CD14-positive monocyte (primary cell): Measurements from ENCODE around the gene A2M. TPM values are rescaled to one million over a fixed set of nuclear protein-coding genes. Genes with fewer than 3 reads are reported as not detected.

Experiments used
- DNase-seq, 3 donors: peaks; one replicate each; pipeline ENCODE4 v3.0.0-alpha.2; 2011 to 2022
- H2AFZ ChIP-seq: 2 replicates; pipeline ENCODE4 v1.6.0; 2012; ENCODE audit warnings: mild to moderate bottlenecking, low read depth, low read length, inconsistent platforms; ENCODE audit not compliant: insufficient read depth, poor library complexity, severe bottlenecking
- H3K27ac ChIP-seq, 2 donors: 1 replicate in 1 of 2; 2 replicates in 1 of 2; pipeline ENCODE4 v1.5.1; 2012 to 2013; ENCODE audit warnings: low read length in 2 of 2, control low read depth in 1 of 2, inconsistent platforms in 1 of 2, low read depth in 1 of 2, mild to moderate bottlenecking in 1 of 2
- H3K27me3 ChIP-seq, 2 donors: one replicate each; pipeline versions ENCODE4 v1.6.0 to v1.6.1; 2011 to 2013; ENCODE audit warnings: low read length in 2 of 2; ENCODE audit not compliant: control insufficient read depth in 2 of 2, insufficient read depth in 2 of 2
- H3K36me3 ChIP-seq, 2 donors: replicated peaks in 1 of 2; 1 replicate in 1 of 2; 2 replicates in 1 of 2; pipeline versions ENCODE4 v1.5.1 to v1.6.1; 2012 to 2013; ENCODE audit warnings: low read length in 2 of 2, control low read depth in 1 of 2, inconsistent platforms in 1 of 2, mild to moderate bottlenecking in 1 of 2; ENCODE audit not compliant: insufficient read depth in 2 of 2, control insufficient read depth in 1 of 2
- H3K4me1 ChIP-seq, 2 donors: 1 replicate in 1 of 2; 2 replicates in 1 of 2; pipeline versions ENCODE4 v1.5.1 to v1.6.1; 2012 to 2013; ENCODE audit warnings: low read length in 2 of 2, control low read depth in 1 of 2, inconsistent platforms in 1 of 2, mild to moderate bottlenecking in 1 of 2, moderate library complexity in 1 of 2; ENCODE audit not compliant: insufficient read depth in 2 of 2, control insufficient read depth in 1 of 2
- H3K4me2 ChIP-seq: replicated peaks from 2 replicates; pipeline ENCODE3; 2012; ENCODE audit warnings: low read length, moderate library complexity, mild to moderate bottlenecking; ENCODE audit not compliant: poor library complexity, severe bottlenecking; ENCODE audit errors: extremely low read depth
- H3K4me3 ChIP-seq, 3 experiments: fragments of 200-600 bp in 1 of 3; sonication (generic) in 1 of 3; replicated peaks in 1 of 3; 1 replicate in 2 of 3; 2 replicates in 1 of 3; pipeline ENCODE4 v1.5.1; 2011 to 2013; ENCODE audit warnings: low read length in 3 of 3, mild to moderate bottlenecking in 3 of 3, control low read depth in 2 of 3, low read depth in 2 of 3, inconsistent platforms in 1 of 3, moderate library complexity in 1 of 3
- H3K79me2 ChIP-seq: 2 replicates; pipeline ENCODE4 v1.6.0; 2012; ENCODE audit warnings: mild to moderate bottlenecking, control low read depth, inconsistent platforms, low read length, moderate library complexity; ENCODE audit not compliant: insufficient read depth
- H3K9ac ChIP-seq: 2 replicates; pipeline ENCODE4 v1.6.0; 2017; ENCODE audit warnings: low read length, mild to moderate bottlenecking; ENCODE audit not compliant: insufficient read depth, poor library complexity, severe bottlenecking
- H3K9me3 ChIP-seq, 2 donors: replicated peaks in 1 of 2; 1 replicate in 1 of 2; 2 replicates in 1 of 2; pipeline versions ENCODE4 v1.5.1 to v1.6.1; 2012 to 2013; ENCODE audit warnings: low read length in 2 of 2, control low read depth in 1 of 2; ENCODE audit not compliant: control insufficient read depth in 1 of 2, insufficient read depth in 1 of 2
- H4K20me1 ChIP-seq: 2 replicates; pipeline ENCODE4 v1.6.0; 2012; ENCODE audit warnings: mild to moderate bottlenecking, low read length, control low read depth, moderate library complexity; ENCODE audit not compliant: insufficient read depth
- H3K27ac Mint-ChIP-seq, 7 donors: one replicate each; pipeline ENCODE4 v1.8.0; 2020; ENCODE audit warnings: mild to moderate bottlenecking in 7 of 7, mixed read lengths in 7 of 7, moderate library complexity in 6 of 7, inconsistent platforms in 2 of 7
- H3K27me3 Mint-ChIP-seq, 3 donors: one replicate each; pipeline ENCODE4 v1.8.0; 2021 to 2022; ENCODE audit warnings: low read depth in 3 of 3, mild to moderate bottlenecking in 3 of 3, mixed read lengths in 3 of 3, moderate library complexity in 3 of 3, inconsistent platforms in 1 of 3
- H3K36me3 Mint-ChIP-seq, 2 donors: one replicate each; pipeline ENCODE4 v1.8.0; 2020; ENCODE audit warnings: mixed read lengths in 2 of 2, inconsistent platforms in 1 of 2, mild to moderate bottlenecking in 1 of 2
- H3K4me1 Mint-ChIP-seq: one replicate; pipeline ENCODE4 v1.8.0; 2020; ENCODE audit warnings: mild to moderate bottlenecking, mixed read lengths
- H3K4me3 Mint-ChIP-seq, 2 donors: one replicate each; pipeline ENCODE4 v1.8.0; 2020; ENCODE audit warnings: mild to moderate bottlenecking in 2 of 2, mixed read lengths in 2 of 2, moderate library complexity in 1 of 2
- H3K9me3 Mint-ChIP-seq, 7 donors: one replicate each; pipeline ENCODE4 v1.8.0; 2020 to 2022; ENCODE audit warnings: mixed read lengths in 7 of 7, mild to moderate bottlenecking in 6 of 7, moderate library complexity in 6 of 7, inconsistent platforms in 2 of 7
- CTCF ChIP-seq: fragments of 200-600 bp; IDR thresholded peaks from one replicate; pipeline ENCODE4 v1.8.0; 2022; ENCODE audit warnings: antibody characterized with exemption, mild to moderate bottlenecking
- WGBS: methylation state at CpG from one replicate; pipeline ENCODE4 v1.1.5; 2013; ENCODE audit warnings: missing lambda C conversion rate; ENCODE audit not compliant: insufficient coverage; 5-methylcytosine and 5-hydroxymethylcytosine counted together
- intact Hi-C, 2 donors: fragments of 100-400 bp; cut with micrococcal nuclease; formaldehyde crosslinking; loops; one replicate each; pipeline versions ENCODE4 v1.15.0 to v1.15.1; 2023
- polyA plus RNA-seq, 3 donors: library from polyadenylated mRNA; depleted of rRNA in 1 of 3; unstranded in 2 of 3; stranded (reverse) in 1 of 3; fragments of 300-500 nt in 2 of 3; fragments of >200 nt in 1 of 3; fragmentation: Illumina TruSeq in 2 of 3; gene quantifications; 1 replicate in 2 of 3; 2 replicates in 1 of 3; pipeline ENCODE4 v1.2.3, GENCODE V29; 2012 to 2021

A2M gene
- polyA plus RNA-seq, 3 donors: 0.12 to 1.2 TPM; not detected in 1

- no peaks in the 10 kb centered on the region for H3K36me3 Mint-ChIP-seq
- intact Hi-C loops: loop anchor here (5.0 to 10.0 kb wide), 2 partner anchors 353 to 355 kb away; no protein-coding TSS in a partner anchor
- no peaks in the 10 kb centered on the region for H3K79me2 ChIP-seq
- H3K4me1 ChIP-seq: no peaks in the 10 kb centered on the region
- DNase-seq: no peak
- H3K4me3 Mint-ChIP-seq: no peak overlapping the region
- no peaks in the 10 kb centered on the region for H3K9me3 ChIP-seq
- H3K4me3 ChIP-seq: no peak overlapping the region
- H3K4me2 ChIP-seq: no peak overlapping the region
- no peaks in the 10 kb centered on the region for H3K27me3 Mint-ChIP-seq
- H3K4me1 Mint-ChIP-seq: peaks cover 7% of the 10 kb centered on the region
- WGBS: no CpG with 5 or more reads among the region's 3 CpGs
- H3K27ac Mint-ChIP-seq: no peak overlapping the region
- no peaks in the 10 kb centered on the region for H4K20me1 ChIP-seq
- H3K9me3 Mint-ChIP-seq: peaks cover 0 to 3% (median 1%) of the 10 kb centered on the region in 7 donors
- no peaks in the 10 kb centered on the region for H3K27me3 ChIP-seq
- H2AFZ ChIP-seq: no peak overlapping the region
- no peaks in the 10 kb centered on the region for H3K36me3 ChIP-seq
- no peak for TF ChIP-seq CTCF
- H3K9ac ChIP-seq: no peak overlapping the region
- no peak overlapping the region for H3K27ac ChIP-seq
Observed at GRCh38 chr12:9037431-9037830, 78.3 kb downstream of the A2M start.

- Histone ChIP-seq H3K27me3 (no peaks in the 10 kb centered on the region), H3K9ac (no peak overlapping the region), H3K36me3 (no peaks in the 10 kb centered on the region), H4K20me1 (no peaks in the 10 kb centered on the region), H3K4me1 (no peaks in the 10 kb centered on the region), H3K9me3 (no peaks in the 10 kb centered on the region), H3K4me2 (no peak overlapping the region), H2AFZ (no peak overlapping the region), H3K79me2 (no peaks in the 10 kb centered on the region), H3K27ac (no peak overlapping the region), H3K4me3 (no peak overlapping the region)
- H3K9me3 Mint-ChIP-seq: peaks cover 0 to 3% (median 1%) of the 10 kb centered on the region in 7 donors
- no peak for DNase-seq
- no peak for TF ChIP-seq CTCF
- peaks cover 8% of the 10 kb centered on the region for H3K4me1 Mint-ChIP-seq
- H3K36me3 Mint-ChIP-seq: no peaks in the 10 kb centered on the region
- H3K4me3 Mint-ChIP-seq: no peak overlapping the region
- 100% methylated on average over 1 of the region's 6 CpGs for WGBS
- H3K27ac Mint-ChIP-seq: no peak overlapping the region
- intact Hi-C loops: loop anchor here (5.0 to 10.0 kb wide), 2 partner anchors 351 to 354 kb away; no protein-coding TSS in a partner anchor
- no peaks in the 10 kb centered on the region for H3K27me3 Mint-ChIP-seq
Observed at GRCh38 chr12:9036227-9036626, 79.5 kb downstream of the A2M start.
